Nucleus accumbens (tissue), 56 donors: ENCODE data around the gene NTNG1.
"Not testable (repeated sequence)": the region's sequence is repeated elsewhere in the genome, so short reads cannot be mapped to it uniquely, and the experiment has no call there.

Experiments used
- DNase-seq, 56 donors: peaks; one replicate each; lab custom pipeline; 2025; lab: John Stamatoyannopoulos, UW

NTNG1 gene

GRCh38 chr1:107194380-107194779 is 53.5 kb downstream of the NTNG1 start:
- no peak for DNase-seq

DNA sequence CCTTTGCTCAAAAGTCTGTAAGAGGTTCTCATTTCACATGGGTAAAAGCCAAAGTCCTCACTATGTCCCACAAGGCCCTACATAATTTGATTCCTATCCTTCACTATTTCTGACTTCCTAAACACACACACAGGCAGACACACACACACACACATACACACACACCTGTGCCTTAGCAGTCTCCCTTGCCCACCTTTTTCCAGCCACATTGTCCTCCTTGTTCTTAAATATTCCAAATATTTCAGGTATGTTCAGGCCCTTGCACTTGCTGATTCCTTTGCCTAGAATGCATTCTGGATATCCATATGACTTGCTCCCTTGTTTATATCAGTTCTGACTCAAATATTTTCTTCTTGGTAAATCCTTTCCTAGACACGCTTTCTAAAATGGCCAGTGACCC is 54.6 kb downstream of the NTNG1 start:
- DNase-seq = no peak

DNA sequence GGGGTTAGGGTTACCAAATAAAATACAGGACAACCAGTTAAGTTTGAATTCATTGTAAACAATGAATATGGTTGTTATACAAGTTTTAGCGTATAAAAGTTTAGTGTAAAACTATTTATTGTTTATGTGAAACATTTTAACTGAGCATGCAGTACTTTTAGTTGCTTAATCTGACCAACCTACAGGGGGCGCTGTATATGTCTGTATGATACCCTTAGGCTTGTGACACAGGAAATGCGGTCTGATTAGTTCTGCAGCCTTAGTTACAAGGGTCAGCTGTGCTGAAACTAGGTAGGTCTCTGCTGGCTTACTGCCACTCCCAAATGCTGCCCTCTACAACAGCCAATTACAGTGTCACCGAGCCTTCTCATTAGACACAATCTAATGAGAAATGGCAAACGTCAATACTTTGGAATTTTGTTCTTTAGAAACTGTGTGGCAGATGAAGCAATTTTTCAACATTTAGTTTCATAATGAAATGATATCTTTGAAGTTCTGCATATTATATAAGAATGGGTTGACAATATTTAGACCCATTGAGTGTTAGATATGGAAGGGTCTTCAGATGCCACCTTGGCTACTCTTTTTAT is 56.2 kb downstream of the NTNG1 start:
- DNase-seq = no peak

- no peak for DNase-seq
These were observed 57.7 kb downstream of the NTNG1 start for GRCh38 chr1:107198561-107198960.

DNA sequence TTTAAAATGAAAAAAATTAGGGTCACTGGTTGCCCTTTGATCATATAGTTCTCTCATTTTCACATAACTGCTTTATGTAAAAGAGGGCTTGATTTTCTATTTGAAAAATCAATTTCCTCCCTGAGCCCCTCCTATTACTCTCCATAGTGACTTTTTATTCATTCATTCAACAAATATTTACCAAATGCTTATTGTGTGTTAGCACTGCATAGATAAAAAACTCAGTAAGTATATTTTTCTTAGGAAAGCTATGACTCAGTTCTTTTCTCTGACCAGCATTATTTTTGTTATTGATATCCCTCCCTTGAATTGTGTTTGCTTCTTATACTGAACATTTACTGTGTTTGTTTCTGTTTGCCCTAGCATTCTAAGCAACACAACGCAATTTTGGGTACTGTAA is 59.8 kb downstream of the NTNG1 start:
- no peak for DNase-seq

DNA sequence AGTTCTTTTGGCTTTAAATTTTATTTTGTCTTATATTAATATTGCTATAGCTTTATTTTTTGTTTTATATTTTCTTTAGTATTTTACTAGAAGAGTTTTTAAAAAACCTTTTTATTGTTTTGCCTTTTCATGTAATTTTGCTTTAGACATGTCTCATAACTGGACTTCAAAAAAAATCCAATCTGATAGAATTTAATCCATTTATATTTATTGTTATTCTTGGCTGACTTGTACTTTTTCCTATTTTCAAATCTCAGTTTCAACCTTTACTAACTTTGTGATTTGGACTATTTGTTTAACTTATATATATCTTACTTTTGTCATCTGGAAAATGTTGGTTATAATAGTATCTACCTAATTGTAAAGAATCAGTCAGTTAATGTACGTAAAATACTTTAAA is 61.2 kb downstream of the NTNG1 start:
- no peak for DNase-seq

DNA sequence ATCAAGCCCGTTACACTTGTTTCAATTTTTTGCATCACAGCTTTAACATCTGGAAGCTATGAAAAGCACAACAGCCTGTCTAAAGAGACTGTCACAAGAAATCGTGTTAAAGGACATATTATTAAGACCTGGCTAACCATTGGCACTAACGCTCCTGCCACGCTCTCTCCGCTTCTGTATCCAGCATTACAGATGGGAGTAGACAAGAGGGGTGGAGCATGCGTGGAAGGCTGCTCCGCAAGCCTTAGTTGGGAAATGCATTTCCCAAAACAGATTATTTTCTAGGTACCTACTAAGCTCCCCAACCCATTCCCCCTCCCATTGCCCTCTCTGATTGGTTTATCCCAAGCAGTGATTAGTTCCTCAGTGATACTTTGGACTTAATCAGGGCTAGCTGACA is 72.4 kb downstream of the NTNG1 start:
- peak in 1 of 56 donors; percentile 1 for DNase-seq

- DNase-seq = no peak
These were observed 79.2 kb downstream of the NTNG1 start for GRCh38 chr1:107220036-107220435.

- DNase-seq = no peak
These were observed 84.9 kb downstream of the NTNG1 start for GRCh38 chr1:107225706-107226105.

GRCh38 chr1:107228704-107229371 is 88.0 kb downstream of the NTNG1 start:
- DNase-seq = no peak

DNA sequence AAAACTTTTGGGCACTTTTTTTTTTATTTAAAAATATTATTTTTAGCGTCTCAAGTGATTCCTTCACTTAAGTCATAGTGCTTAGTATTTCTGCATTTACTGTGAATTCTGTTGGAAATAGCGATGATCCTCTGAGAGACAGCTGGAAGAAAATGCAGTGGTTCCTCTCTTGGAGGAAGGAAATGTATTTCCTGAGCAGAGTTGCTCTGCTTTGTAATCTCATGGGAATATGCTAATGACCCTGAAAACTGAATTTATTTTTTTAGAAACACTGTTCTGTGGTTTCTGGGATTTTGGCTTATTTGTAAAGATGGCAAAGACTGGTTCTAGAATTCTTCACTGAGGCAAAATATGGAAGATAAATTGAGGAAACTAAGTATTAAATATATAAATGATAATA is 88.9 kb downstream of the NTNG1 start:
- DNase-seq = no peak

GRCh38 chr1:107230121-107230520 is 89.3 kb downstream of the NTNG1 start:
- DNase-seq = no peak

DNA sequence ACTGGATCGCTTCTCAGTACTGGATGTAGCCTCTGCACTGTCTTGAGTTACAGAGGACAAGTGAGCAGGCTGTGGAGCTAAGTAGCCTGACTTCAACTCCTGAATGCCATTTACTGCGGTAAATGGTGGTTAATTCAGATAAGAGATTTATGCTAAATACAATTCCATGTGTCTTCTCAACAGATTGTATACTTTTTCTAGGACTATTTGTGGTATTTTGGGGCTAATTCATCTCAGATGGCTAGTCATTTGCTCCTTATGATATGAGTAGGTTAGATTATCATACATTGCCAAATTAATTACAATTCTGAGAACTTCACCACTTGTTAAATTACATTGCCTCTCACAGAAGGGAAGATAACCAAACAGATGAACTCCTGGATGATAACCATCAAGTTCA is 90.5 kb downstream of the NTNG1 start:
- no peak for DNase-seq

- DNase-seq = no peak
These were observed 91.6 kb downstream of the NTNG1 start for GRCh38 chr1:107232426-107232825.

DNA sequence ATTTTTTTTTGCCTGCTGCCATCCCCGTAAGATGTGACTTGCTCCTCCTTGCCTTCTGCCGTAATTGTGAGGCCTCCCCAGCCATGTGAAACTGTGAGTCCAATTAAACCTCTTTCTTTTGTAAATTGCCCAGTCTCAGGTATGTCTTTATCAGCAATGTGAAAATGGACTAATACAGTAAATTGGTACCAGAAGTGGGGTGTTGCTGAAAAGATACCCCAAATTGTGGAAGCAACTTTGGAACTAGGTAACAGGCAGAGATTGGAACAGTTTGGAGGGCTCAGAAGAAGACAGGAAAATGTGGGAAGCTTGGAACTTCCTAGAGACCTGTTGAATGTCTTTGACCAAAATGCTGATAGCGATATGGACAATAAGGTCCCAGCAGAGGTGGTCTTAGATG is 95.9 kb downstream of the NTNG1 start:
- DNase-seq = not testable (repeated sequence)

GRCh38 chr1:107243461-107243860 is 102.6 kb downstream of the NTNG1 start:
- no peak for DNase-seq

DNA sequence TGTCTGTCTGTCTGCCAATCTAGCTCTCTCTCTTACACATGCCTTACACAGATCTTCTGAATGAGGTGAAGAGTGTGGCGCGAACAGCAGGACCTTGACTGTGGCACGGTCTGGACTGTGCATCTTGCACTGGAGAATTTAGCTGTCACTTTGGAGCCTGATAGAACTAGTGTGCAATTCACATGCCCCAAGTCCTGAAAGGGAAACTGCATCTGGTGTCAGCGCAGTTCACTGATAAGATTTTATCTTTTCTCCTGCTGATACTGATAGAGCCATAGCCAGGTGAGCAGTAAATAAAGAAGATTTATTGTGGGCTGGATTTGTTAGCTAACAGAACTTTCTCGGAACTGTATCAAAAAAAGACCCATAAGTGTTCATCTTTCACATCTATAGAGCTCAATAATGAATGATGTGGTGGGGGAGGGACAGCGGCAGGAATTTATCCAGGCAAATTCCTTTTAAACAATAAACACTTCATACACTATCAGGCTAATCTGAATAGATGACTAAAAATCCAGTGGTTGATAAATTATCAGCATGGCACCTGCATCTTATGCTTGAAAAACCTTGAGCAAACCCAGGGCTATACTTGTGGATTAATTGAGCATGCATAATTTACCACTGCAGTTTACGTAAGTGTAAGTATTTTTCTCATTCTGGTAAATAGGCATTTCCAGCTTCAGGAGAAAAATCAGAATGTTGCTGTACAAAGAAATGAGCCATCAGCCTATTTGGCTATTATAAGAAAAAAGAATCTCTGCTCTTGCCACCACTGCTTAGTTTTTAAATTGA is 104.1 kb downstream of the NTNG1 start:
- DNase-seq = no peak

GRCh38 chr1:107246775-107247345 is 106.0 kb downstream of the NTNG1 start:
- no peak for DNase-seq

- no peak for DNase-seq
These were observed 106.8 kb downstream of the NTNG1 start for GRCh38 chr1:107247679-107248078.

DNA sequence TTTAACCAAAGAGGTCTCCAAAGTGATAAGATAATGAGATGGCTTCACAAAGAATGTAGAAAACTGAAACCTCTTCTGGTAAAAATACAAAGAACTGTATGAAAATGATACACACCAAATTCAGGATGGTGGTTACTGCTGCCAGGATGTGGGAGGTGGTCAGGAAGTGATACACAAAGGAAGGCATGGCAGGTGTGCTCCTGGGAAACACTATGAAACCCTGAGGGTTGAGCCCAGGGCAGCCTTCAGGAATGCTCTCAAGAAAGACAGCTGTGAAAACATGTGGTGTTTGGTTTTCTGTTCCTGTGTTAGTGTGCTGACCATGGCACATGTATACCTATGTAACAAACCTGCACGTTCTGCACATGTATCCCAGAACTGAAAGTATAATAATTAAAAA is 109.3 kb downstream of the NTNG1 start:
- no peak for DNase-seq

- DNase-seq = no peak
These were observed 110.2 kb downstream of the NTNG1 start for GRCh38 chr1:107251083-107251482.

DNA sequence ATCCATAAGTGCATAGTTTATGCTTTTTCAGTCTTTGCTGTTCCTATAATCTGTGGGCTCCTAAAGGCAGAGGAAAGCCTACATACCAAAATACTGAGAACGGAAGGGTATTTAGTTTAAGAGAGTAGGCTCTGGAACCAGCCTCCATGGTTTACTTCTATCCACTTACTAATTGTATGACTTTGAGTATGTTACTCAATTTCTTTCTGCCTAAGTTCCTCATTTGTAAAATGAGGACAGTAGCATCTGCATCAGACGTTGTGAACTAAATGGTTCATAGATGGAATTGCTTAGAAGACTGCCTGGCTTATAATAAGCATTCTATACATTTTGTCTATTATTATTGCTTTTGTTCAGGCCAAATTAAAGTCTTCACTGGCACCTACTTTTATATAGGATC is 111.0 kb downstream of the NTNG1 start:
- no peak for DNase-seq
